Tibial nerve (tissue), 3 donors: Measurements from ENCODE around the gene APOBR.

ENCODE experiments used
- CTCF ChIP-seq, 5 experiments: fragments of 200-600 bp in 3 of 5; fragments of 450-650 bp in 2 of 5; sonication (generic) in 3 of 5; IDR thresholded peaks; one replicate each; pipeline ENCODE4 v1.5.1; 2016 to 2019; ENCODE audit warnings: antibody characterized with exemption in 5 of 5, mild to moderate bottlenecking in 3 of 5, moderate library complexity in 2 of 5
- POLR2A ChIP-seq, 2 donors: fragments of 450-650 bp; IDR thresholded peaks; one replicate each; pipeline ENCODE4 v1.6.1; 2017; ENCODE audit warnings: antibody characterized with exemption in 2 of 2, mild to moderate bottlenecking in 2 of 2, moderate library complexity in 2 of 2

GRCh38 chr16:28514246-28514645 is 19.8 kb downstream of the APOBR start:
- no peak for TF ChIP-seq CTCF (IDR thresholded peaks at IDR 0.05)
- no peak for TF ChIP-seq POLR2A (IDR thresholded peaks at IDR 0.05)
